ENCODE results near the gene PDK3.

The PDK3 gene

DNA sequence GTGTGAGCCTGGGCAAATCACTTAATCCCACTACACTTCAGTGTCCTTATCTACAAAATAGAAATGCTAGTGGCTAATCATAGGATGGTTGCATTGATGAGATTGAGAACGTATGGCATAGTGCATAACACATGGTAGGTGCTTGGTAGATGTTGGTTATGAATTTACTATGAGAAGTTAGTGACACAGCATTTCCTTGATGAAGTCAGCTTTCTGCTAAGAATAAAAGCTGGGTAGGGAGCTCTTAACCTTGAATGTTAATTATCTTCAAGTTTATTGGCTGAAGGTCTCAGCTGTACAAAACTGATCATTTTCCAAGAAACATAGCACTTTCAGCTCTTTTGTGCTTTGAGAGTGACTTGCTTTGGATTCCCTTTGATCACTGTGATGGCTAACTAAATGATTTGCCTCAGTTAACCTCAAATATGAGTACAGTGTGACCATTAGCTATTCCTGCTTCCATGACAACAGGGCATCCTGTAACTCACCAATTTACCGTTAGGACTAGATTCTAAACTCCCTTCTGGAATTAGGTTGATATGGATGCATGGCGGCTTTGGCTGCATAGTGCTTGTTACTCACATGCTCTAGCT, 17.8 kb downstream of the PDK3 start:
- peaks cover 28% of the 10 kb centered on the region for H3K27me3 ChIP-seq (replicated peaks; ENCODE audit: control insufficient read depth, insufficient read depth, low read length)
- H3K9ac ChIP-seq (ENCODE audit: low read length): no peak overlapping the region
- H3K4me3 ChIP-seq (ENCODE audit: low read length): no peak overlapping the region
- H3K4me1 ChIP-seq (ENCODE audit: control insufficient read depth, insufficient read depth, low read length): no peaks in the 10 kb centered on the region
- no peaks in the 10 kb centered on the region for H3K9me3 ChIP-seq (ENCODE audit: control insufficient read depth, low read length)
- H3K36me3 ChIP-seq (ENCODE audit: control insufficient read depth, insufficient read depth, low read length, severe bottlenecking): no peaks in the 10 kb centered on the region
- no peak for DNase-seq (ENCODE audit: low read depth)

DNA sequence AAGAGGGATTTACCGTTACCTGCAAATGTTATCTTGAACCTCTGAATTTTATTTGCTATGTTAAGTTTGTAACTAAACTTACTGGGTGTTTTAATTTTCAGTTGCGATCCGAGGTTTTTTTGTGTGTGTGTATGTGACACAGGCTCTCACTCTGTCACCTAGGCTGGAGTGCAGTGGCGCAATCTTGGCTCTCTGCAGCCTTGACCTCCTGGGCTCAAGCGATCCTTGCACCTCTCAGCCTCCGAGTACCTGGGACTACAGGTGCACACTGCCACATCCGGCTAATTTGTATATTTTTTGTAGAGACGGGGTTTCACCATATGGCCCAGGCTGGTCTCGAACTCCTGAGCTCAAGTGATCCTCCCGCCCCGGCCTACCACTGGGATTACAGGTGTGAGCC, 18.5 kb downstream of the PDK3 start:
- H3K9ac ChIP-seq (ENCODE audit: low read length): no peak overlapping the region
- no peaks in the 10 kb centered on the region for H3K9me3 ChIP-seq (ENCODE audit: control insufficient read depth, low read length)
- no peaks in the 10 kb centered on the region for H3K36me3 ChIP-seq (ENCODE audit: control insufficient read depth, insufficient read depth, low read length, severe bottlenecking)
- H3K27me3 ChIP-seq (replicated peaks; ENCODE audit: control insufficient read depth, insufficient read depth, low read length): peaks cover 28% of the 10 kb centered on the region
- H3K4me1 ChIP-seq (ENCODE audit: control insufficient read depth, insufficient read depth, low read length): no peaks in the 10 kb centered on the region
- no peak for DNase-seq (ENCODE audit: low read depth)
- no peak overlapping the region for H3K4me3 ChIP-seq (ENCODE audit: low read length)

- no peaks in the 10 kb centered on the region for H3K9me3 ChIP-seq (ENCODE audit: control insufficient read depth, low read length)
- no peak overlapping the region for H3K4me3 ChIP-seq (ENCODE audit: low read length)
- no peak for DNase-seq (ENCODE audit: low read depth)
- H3K27me3 ChIP-seq (replicated peaks; ENCODE audit: control insufficient read depth, insufficient read depth, low read length): peaks cover 28% of the 10 kb centered on the region
- H3K9ac ChIP-seq (ENCODE audit: low read length): no peak overlapping the region
- H3K36me3 ChIP-seq (ENCODE audit: control insufficient read depth, insufficient read depth, low read length, severe bottlenecking): no peaks in the 10 kb centered on the region
- no peaks in the 10 kb centered on the region for H3K4me1 ChIP-seq (ENCODE audit: control insufficient read depth, insufficient read depth, low read length)
Measured at GRCh38 chrX:24485323-24485722, 20.2 kb downstream of the PDK3 start.

DNA sequence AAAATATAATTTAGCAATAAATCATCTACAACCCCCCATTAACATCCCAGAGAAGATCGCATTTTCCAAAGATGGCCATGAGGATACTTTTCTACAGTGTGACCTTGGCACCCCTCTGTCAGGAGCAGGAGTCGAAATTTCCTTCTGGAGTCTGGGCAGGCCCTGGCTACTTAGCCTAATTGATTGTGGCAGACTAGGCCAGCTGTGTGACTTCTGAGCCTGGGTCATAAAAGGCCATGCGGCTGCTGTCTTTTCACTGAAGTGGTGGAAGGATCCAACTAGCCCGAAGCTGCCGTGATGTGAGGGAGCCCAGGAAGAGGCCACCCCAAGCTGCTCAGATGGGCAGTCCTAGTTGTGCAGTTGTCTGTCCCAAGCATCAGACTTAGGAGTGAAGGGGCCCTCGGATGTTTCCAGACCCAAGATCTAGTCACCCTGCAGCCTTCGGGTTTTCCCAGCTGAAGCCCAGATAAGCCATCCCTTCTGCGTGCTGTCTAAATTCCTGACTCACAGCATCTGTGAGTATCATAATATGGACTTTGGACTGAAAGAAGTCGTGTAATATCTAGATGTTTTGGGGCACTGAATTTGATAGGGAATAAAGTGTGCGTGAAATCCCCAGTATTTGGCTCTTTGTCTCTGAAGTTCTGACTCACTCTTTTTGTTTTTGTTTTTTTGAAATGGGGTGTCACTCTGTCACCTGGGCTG, 21.0 kb downstream of the PDK3 start:
- no peak overlapping the region for H3K4me3 ChIP-seq (ENCODE audit: low read length)
- DNase-seq (ENCODE audit: low read depth): no peak

DNA sequence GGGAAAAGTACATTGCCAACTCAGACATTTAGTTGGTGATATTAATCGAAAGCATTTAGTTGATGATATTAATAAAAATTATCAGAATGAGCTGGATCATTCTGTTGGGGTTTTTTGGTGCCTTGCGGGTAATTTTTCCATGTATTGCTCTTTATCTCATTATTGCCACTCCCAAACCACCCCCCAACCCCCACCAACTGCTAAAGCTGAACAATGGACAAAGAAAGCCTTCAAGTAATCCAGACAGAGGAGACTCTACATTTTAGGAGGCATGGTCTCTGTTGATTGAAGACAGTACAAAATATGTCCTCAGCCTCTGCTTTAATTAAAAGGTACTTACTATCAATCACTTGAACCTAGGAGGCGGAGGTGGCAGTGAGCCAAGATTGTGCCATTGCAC, 22.5 kb downstream of the PDK3 start:
- H3K27me3 ChIP-seq (replicated peaks; ENCODE audit: control insufficient read depth, insufficient read depth, low read length): peaks cover 20% of the 10 kb centered on the region
- H3K4me1 ChIP-seq (ENCODE audit: control insufficient read depth, insufficient read depth, low read length): no peaks in the 10 kb centered on the region
- no peak overlapping the region for H3K9ac ChIP-seq (ENCODE audit: low read length)
- H3K36me3 ChIP-seq (ENCODE audit: control insufficient read depth, insufficient read depth, low read length, severe bottlenecking): no peaks in the 10 kb centered on the region
- no peak for DNase-seq (ENCODE audit: low read depth)
- no peak overlapping the region for H3K4me3 ChIP-seq (ENCODE audit: low read length)
- no peaks in the 10 kb centered on the region for H3K9me3 ChIP-seq (ENCODE audit: control insufficient read depth, low read length)

More for the DNA sequence above, 21.0 kb downstream of the PDK3 start:
- no peak overlapping the region for H3K9ac ChIP-seq (ENCODE audit: low read length)
- no peaks in the 10 kb centered on the region for H3K9me3 ChIP-seq (ENCODE audit: control insufficient read depth, low read length)
- no peaks in the 10 kb centered on the region for H3K4me1 ChIP-seq (ENCODE audit: control insufficient read depth, insufficient read depth, low read length)
- peaks cover 28% of the 10 kb centered on the region for H3K27me3 ChIP-seq (replicated peaks; ENCODE audit: control insufficient read depth, insufficient read depth, low read length)
- no peaks in the 10 kb centered on the region for H3K36me3 ChIP-seq (ENCODE audit: control insufficient read depth, insufficient read depth, low read length, severe bottlenecking)

GRCh38 chrX:24491741-24492140, 26.7 kb downstream of the PDK3 start:
- DNase-seq (ENCODE audit: low read depth): no peak
- H3K27me3 ChIP-seq (replicated peaks; ENCODE audit: control insufficient read depth, insufficient read depth, low read length): peaks cover 6% of the 10 kb centered on the region

GRCh38 chrX:24493740-24494581, 28.9 kb downstream of the PDK3 start:
- Histone ChIP-seq H3K4me3 (ENCODE audit: low read length) (no peak overlapping the region), H3K4me1 (ENCODE audit: control insufficient read depth, insufficient read depth, low read length) (peaks cover 4% of the 10 kb centered on the region), H3K27me3 (replicated peaks; ENCODE audit: control insufficient read depth, insufficient read depth, low read length) (peaks cover 7% of the 10 kb centered on the region), H3K9ac (ENCODE audit: low read length) (no peak overlapping the region), H3K36me3 (ENCODE audit: control insufficient read depth, insufficient read depth, low read length, severe bottlenecking) (no peaks in the 10 kb centered on the region), H3K9me3 (ENCODE audit: control insufficient read depth, low read length) (no peaks in the 10 kb centered on the region)
- no peak for DNase-seq (ENCODE audit: low read depth)

More at GRCh38 chrX:24491741-24492140, 26.7 kb downstream of the PDK3 start:
- Histone ChIP-seq H3K9ac (ENCODE audit: low read length) (no peak overlapping the region), H3K4me1 (ENCODE audit: control insufficient read depth, insufficient read depth, low read length) (peaks cover 4% of the 10 kb centered on the region), H3K9me3 (ENCODE audit: control insufficient read depth, low read length) (no peaks in the 10 kb centered on the region), H3K4me3 (ENCODE audit: low read length) (no peak overlapping the region), H3K36me3 (ENCODE audit: control insufficient read depth, insufficient read depth, low read length, severe bottlenecking) (no peaks in the 10 kb centered on the region)

DNA sequence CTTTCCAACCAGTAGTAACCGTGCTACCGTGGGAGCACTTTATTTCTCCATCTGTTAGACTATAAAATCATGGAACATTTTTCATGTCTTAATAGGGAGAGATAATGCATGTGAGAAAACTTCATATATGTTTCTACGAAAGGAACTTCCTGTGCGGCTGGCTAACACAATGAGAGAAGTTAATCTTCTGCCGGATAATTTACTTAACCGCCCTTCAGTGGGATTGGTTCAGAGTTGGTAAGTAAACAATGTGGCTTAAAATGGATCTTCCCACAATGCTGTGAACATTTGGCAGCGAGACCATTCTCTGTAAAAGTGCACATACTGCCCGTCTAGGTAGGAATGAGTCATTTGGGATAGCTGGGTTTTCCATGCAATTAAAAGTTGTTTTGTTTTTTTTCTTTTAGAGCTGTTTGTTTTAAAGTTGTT, 29.6 kb downstream of the PDK3 start:
- Histone ChIP-seq H3K9ac (ENCODE audit: low read length) (no peak overlapping the region), H3K9me3 (ENCODE audit: control insufficient read depth, low read length) (no peaks in the 10 kb centered on the region), H3K4me3 (ENCODE audit: low read length) (no peak overlapping the region), H3K4me1 (ENCODE audit: control insufficient read depth, insufficient read depth, low read length) (peaks cover 4% of the 10 kb centered on the region), H3K36me3 (ENCODE audit: control insufficient read depth, insufficient read depth, low read length, severe bottlenecking) (no peaks in the 10 kb centered on the region), H3K27me3 (replicated peaks; ENCODE audit: control insufficient read depth, insufficient read depth, low read length) (peaks cover 7% of the 10 kb centered on the region)
- DNase-seq (ENCODE audit: low read depth): peak; percentile 59

- H3K4me1 ChIP-seq (ENCODE audit: control insufficient read depth, insufficient read depth, low read length): peaks cover 4% of the 10 kb centered on the region
- no peak overlapping the region for H3K4me3 ChIP-seq (ENCODE audit: low read length)
- no peak overlapping the region for H3K9ac ChIP-seq (ENCODE audit: low read length)
- no peaks in the 10 kb centered on the region for H3K9me3 ChIP-seq (ENCODE audit: control insufficient read depth, low read length)
- no peaks in the 10 kb centered on the region for H3K36me3 ChIP-seq (ENCODE audit: control insufficient read depth, insufficient read depth, low read length, severe bottlenecking)
- H3K27me3 ChIP-seq (replicated peaks; ENCODE audit: control insufficient read depth, insufficient read depth, low read length): peaks cover 7% of the 10 kb centered on the region
- no peak for DNase-seq (ENCODE audit: low read depth)
Measured at GRCh38 chrX:24495700-24496099, 30.6 kb downstream of the PDK3 start.

- Histone ChIP-seq H3K36me3 (ENCODE audit: control insufficient read depth, insufficient read depth, low read length, severe bottlenecking) (no peaks in the 10 kb centered on the region), H3K9me3 (ENCODE audit: control insufficient read depth, low read length) (no peaks in the 10 kb centered on the region), H3K4me1 (ENCODE audit: control insufficient read depth, insufficient read depth, low read length) (peaks cover 4% of the 10 kb centered on the region), H3K9ac (ENCODE audit: low read length) (no peak overlapping the region), H3K27me3 (replicated peaks; ENCODE audit: control insufficient read depth, insufficient read depth, low read length) (peaks cover 7% of the 10 kb centered on the region), H3K4me3 (ENCODE audit: low read length) (no peak overlapping the region)
- no peak for DNase-seq (ENCODE audit: low read depth)
Measured at GRCh38 chrX:24498181-24498580, 33.1 kb downstream of the PDK3 start.

DNA sequence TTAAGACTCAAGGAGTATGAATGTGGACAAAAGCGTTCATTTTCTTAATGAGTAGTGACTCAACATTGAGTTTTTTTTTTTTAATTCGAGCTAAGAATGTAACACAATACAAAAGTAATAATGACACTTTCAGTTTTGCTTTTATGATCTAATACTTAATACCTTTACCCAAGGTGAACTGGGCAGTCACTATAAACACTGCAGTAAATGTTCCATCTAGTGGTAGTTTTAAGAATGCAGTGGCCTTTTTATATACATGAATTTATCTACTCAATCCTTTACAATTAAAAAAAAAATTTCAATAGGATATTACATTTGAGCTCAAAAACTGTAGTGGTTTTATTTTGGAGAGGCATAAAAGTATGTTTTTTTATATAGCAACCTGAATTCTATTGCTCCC, 33.9 kb downstream of the PDK3 start:
- Histone ChIP-seq H3K27me3 (replicated peaks; ENCODE audit: control insufficient read depth, insufficient read depth, low read length) (peaks cover 7% of the 10 kb centered on the region), H3K36me3 (ENCODE audit: control insufficient read depth, insufficient read depth, low read length, severe bottlenecking) (no peaks in the 10 kb centered on the region), H3K4me3 (ENCODE audit: low read length) (no peak overlapping the region), H3K9me3 (ENCODE audit: control insufficient read depth, low read length) (no peaks in the 10 kb centered on the region), H3K9ac (ENCODE audit: low read length) (no peak overlapping the region), H3K4me1 (ENCODE audit: control insufficient read depth, insufficient read depth, low read length) (peaks cover 1% of the 10 kb centered on the region)
- peak; percentile 54 for DNase-seq (ENCODE audit: low read depth)

Measured in adipocyte (in vitro differentiated cells).